ENCODE measurements around the gene INPP5D.
"Not testable (repeated sequence)": the region's sequence is repeated elsewhere in the genome, so short reads cannot be mapped to it uniquely, and the experiment has no call there.

Gene INPP5D

GRCh38 chr2:233147136-233147828 lies 87.1 kb downstream of the INPP5D start:
- DNase-seq, result no peak

DNA sequence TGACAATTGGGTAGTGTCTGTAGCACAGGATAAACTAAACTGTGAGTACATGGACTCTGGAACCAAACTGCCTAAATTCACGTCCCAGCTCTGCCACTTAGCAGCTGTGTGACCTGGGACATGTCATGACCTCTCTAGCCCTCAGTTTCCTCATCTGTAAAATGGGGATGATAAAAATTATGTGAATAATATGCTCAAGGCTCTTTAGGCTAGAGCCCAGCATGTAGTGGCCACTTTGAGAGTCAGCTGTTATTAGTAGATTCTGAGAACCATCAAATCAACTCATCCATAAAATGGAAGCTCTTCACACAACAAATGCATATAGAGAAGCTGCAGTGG lies 87.7 kb downstream of the INPP5D start:
- no peak for DNase-seq

DNA sequence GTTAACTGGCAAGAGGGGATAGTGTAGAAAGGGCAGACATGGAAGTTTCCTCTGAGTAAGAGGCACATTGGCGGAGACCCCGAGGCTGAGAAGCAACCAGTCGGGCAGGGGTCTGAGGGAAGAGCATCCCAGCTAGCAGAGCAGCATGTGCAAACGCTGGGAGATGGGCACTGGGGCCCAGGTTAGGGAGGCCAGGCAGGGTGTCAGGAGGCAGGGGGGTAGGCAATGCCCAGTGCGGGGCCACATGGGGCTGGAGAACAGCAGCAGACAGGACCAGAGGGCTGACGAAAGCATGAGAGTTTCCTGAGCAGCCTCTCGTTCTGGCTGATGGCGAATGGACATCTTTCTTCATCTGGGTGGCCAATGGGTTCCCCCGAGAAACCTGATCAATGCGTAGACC lies 88.2 kb downstream of the INPP5D start:
- DNase-seq, result no peak

GRCh38 chr2:233152541-233152940 lies 92.4 kb downstream of the INPP5D start:
- no peak for DNase-seq

DNA sequence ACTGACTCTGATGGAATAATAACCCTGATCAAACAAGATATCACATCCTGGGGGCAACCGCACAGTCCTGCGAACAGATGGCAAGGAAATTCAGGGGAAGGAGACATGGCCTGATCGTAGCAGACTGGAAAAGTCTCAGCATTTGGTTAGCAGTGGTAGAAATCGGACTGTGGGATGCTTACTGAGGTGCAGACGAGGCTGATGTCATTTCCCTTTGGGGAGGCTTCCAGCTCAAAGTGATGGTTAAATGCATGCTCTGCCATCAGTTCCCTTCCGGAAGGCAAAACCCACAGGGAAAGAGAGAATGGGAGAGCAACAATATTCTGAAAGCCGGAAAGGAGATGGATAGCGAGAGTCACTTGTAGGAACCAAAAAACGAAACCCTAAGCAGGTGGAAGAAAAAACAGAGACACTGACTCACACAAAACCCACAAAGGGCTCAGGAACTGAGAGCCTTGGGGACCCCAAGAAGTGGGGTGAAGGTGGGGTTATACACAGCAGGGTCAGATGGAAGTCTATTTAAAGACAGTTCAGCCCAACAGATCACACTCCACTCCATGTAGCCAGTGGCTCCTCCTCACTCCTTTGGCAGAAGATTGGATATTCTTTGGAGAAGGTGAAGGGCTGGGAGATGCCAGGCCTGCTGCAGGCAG lies 93.1 kb downstream of the INPP5D start:
- no peak for DNase-seq

- no peak for DNase-seq
Measured at GRCh38 chr2:233156001-233156400, 95.9 kb downstream of the INPP5D start.

DNA sequence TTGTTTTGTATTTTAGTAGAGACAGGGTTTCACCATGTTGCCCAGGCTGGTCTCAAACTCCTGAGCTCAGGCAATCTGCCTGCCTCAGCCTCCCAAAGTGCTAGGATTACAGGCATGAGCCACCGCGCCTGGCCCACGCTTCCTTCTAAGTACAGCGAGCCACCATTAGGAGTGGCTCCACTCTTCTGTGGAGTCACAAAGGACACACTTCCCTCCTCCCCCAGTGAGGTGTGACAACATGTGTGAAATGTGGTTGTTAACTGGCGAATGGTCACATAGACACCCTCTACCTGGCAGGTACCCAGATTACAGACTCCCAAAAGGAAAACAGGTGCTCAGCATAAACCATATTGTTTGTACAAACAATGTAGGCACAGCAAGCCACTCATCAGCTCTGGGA lies 96.3 kb downstream of the INPP5D start:
- not testable (repeated sequence) for DNase-seq

GRCh38 chr2:233161730-233162129 lies 101.6 kb downstream of the INPP5D start:
- no peak for DNase-seq

DNA sequence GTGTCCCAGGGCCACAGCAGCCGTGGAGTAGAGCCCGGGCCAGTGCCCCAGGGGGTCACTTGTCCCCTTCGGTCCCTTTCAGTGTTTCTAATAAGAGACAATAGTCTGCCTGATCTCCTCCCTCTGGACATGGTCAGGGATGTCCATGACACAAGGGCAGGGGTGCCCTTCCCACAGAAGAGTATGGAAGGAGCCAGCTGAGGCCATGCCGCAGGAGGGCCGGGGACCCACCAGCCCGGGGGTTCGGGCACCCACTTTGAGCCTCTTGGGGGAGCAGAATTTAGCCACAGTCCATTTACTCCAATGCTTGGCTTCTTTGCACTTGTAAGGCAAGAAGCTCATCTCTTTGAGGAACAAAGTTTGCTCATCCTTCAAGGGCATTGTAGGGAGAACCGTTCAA lies 102.6 kb downstream of the INPP5D start:
- no peak for DNase-seq

GRCh38 chr2:233163486-233164103 lies 103.5 kb downstream of the INPP5D start:
- DNase-seq, result no peak

DNA sequence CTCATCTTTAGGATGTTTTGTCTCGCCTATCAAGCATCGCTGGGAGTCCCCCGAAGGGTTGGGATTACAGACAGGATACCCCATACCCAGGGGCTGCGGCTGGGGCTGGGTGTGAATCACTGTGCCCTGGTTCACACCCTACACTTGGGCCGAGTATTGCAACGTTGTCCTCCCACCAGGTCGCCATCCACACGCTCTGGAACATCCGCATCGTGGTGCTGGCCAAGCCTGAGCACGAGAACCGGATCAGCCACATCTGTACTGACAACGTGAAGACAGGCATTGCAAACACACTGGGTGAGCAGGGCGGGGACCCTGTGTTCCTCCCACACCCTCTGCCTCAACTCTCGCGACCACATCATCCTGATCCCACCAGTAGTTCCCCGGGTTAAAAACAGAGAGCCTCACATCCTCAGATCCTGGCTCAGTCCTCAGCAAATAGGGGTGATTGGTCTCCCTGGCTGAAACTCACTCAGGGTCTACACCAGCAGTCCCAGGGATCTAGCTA lies 104.0 kb downstream of the INPP5D start:
- DNase-seq, result no peak

- no peak for DNase-seq
Measured at GRCh38 chr2:233164967-233165366, 104.8 kb downstream of the INPP5D start.

GRCh38 chr2:233165543-233165894 lies 105.4 kb downstream of the INPP5D start:
- DNase-seq, result no peak

GRCh38 chr2:233165895-233166661 lies 105.9 kb downstream of the INPP5D start:
- DNase-seq, result no peak

DNA sequence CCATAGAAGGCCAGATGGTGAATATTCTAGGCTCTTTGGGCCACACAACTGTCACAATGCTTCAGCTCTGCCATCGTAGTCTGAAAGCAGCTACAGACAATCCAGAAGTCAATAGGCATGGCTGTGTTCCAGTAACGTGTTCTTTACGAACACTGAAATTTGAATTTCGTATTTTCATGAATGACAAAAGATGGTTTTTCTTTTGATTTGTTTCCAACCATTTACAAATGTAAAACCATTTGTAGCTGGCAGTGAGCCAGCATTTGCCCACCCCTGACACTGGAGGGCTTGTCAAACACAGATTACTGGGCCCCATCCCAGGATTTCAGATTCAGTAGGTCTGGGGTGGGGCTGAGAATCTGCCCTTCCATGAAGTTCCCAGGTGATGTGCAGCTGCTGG lies 108.3 kb downstream of the INPP5D start:
- DNase-seq, result no peak

DNA sequence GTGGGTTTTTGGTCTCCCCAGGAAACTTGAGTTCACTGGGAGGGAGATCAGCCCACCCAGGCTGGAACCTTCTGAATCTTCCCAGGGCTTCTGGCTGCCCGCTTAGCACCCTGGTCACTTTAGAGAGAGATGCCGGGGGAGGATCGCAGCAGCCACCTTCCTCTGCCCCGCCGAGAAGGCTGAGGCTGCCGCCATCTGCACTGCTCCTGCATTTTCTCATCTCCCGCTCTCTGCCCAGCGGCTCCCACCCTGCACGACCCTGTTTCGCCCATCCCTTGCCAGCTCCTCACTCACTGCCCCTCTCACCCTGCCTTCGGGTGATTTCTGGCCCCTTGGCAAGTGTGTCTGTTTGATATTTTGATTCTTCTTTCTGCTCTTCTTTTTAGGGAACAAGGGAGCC lies 108.8 kb downstream of the INPP5D start:
- no peak for DNase-seq

DNA sequence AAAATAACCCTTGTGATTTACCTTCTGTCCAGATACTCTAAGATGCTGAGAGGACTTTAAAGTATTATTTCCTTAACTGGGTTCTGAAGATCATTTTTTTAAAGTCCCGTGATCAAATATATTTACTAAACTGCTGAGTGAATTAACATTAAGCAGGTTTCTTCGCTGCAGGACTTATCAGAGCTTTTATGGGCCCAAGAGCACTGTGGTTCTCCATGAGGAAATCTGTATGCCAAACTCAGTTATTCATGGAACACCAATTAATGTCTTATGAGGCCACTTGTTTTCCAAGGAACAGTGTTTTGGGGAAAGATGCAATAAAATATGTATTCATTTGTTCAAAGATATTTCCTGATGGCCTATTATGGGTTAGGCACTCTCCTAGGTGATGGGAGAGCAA lies 111.2 kb downstream of the INPP5D start:
- no peak for DNase-seq

DNA sequence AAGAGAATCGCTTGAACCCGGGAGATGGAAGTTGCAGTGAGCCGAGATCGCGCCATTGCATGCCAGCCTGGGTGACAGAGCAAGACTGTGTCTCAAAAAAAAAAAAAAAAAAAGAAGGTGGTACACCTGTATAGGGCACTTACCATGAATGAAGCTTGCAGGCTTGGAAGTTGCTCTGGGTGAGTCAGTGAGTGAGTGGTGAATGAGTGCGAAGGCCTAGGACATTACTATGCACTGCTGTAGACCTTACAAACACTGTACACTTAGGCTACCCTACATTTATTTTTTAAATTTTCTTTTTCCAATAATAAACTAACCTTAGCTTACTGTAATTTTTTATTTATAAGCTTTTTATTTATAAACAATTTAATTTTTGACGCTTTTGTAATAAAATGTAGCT lies 113.0 kb downstream of the INPP5D start:
- no peak for DNase-seq

DNA sequence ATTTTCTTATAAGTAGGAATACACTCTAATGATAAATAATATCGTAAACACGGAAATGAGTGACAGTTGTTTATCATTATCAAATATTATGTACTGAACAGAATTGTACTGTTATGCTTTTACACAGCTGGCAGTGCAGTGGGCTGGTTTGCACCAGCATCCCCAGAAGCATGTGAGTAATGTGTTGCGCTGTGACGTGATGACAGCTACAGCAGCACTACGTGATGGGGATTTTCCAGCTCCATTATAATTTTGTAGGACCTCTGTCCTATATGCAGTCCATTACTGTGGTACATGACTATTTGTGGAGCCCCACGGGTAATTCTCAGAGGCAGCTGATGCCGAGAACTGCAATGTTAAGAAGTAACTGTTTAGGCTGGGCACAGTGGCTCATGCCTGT lies 114.0 kb downstream of the INPP5D start:
- no peak for DNase-seq

DNA sequence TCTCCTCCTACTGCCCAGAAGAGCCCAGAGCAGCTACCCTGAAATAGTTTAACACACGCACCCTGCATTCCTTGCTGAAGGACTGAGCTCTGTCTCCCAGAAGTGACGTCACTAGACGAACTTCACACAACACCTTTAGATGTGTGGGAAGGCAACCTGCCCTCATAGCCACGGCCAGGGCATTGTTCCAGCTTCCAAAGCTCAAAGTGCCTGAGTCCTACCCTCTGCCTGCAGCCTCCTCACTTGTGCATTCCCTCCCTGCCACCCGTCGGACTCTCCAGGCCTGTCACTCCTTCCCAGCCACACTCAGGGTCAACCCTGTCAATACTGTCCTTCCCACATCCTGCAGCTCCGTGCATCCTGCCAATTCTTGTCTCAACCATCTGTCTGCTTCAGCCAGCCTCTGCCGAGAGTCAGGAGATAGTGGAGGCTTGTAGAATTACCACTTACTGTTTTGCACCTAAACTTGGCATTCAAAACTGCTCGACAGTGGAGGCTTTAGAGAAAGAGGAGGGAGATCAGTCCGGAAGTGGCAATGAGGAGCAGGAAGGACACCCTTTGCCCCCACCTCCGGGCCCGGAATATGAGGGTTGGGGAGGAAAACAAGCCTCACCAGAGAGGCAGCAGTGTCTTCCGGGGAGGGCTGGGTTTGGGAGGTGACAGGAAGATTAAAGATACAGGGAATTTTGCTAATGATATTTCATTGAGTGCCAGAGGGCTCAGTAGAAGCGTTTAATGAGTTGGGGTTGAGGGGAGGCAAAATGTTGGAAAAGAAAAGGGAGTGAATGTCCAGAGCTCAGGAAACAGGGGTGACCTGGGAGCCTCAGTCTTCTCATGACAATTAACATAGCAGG lies 119.1 kb downstream of the INPP5D start:
- DNase-seq, result no peak

- DNase-seq, result no peak
Measured at GRCh38 chr2:233179848-233180366, 119.8 kb downstream of the INPP5D start.

- DNase-seq, result no peak
Measured at GRCh38 chr2:233183869-233184418, 123.8 kb downstream of the INPP5D start.
